NCI-H524 (cell line): Measurements from ENCODE around the gene PRKD2.
A peak's percentile ranks its signal among the peaks of the same experiment; 100 is the strongest.

Source experiments
- DNase-seq, 2 experiments: peaks; one replicate each; lab custom pipeline; 2025; lab: John Stamatoyannopoulos, UW

The PRKD2 gene

DNA sequence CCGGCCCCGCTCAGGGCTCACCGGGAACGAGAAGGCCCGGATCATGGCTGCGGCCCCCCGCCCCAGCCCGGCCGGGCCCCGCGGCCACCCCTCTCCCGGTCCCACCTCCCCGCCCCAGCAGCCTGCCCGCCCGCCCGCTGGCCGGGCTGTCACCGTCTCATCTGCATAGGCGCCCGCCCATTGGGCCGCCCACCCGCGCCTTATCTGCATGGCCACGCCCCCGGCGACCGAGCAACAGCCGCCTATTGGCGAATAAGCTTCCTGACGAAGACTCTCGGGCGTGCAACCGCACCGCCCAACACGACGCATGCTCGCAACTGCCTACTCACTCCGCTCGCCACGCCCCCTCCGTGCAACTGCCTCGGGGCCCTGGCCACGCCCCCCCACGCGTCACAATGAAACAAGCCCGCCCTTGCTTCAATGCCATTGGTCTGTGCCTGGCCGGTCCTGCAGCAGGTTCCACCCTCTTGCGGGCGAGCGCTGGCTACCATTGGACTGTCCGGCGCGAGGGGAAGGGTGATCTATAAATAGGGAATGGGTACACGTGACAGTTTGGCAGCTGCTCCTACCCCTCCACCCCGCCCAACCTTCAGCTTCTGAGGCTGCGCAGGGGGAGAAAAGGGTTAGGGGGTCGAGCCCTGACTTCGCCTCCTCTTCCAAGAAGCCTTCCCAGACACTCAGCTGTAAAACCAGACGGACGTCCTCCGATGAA is 55.7 kb downstream of the PRKD2 start, which contains the start of gene DACT3:
Gene DACT3 (minus strand): TSS at position 163 of the 712 bp plus-strand sequence. CDS start 118 bp downstream, at position 45.
- DNase-seq: peak; percentile 99

DNA sequence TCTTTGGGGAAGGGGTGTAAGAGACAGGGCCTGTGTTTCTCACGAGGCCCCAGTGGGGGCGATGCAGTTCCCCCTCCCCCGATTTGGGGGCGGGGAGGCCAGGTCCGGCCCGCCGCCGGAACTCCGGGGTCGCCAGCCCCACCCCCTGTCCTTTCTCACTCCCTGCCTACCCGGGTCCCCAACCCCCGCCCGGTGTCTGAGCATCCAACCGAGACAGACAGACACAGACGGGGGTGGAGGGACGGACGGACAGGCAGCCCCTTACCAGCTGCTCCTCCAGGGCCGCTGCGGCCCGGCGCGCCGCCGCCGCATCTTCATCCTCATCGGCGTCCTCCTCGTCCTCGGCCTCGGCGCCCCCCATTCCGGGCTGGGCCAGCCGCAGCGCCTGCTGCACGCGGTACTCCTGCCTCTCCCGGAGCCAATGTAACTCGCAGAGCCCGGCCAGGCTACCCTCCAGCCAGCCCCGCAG is 56.3 kb downstream of the PRKD2 start:
- DNase-seq: peak in 1 of 2 experiments; percentile 30

DNA sequence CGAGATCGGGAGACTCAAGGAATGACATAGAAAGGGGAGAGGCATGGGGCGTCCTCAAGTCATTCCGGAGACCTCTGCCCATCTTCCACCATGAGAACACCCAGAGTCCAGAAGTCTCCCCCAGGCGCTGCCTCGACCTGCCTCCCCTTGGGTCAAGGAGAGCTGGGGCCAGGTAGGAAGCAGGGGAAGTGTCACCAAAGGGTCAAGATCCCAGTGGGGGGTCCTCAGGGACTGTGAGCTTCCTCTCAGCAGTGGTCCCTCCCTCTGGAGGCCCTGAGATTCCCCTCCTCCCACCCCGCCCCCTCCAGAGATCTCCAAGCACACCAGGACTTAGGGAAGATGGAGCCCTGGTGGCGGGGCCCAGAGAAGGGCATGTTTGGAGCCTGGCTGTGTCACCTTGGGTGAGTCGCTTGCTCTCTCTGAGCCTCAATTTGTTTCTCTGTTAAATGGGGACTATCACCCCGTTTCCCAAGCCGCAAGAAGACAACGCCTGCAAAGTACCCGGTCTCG is 56.9 kb downstream of the PRKD2 start:
- DNase-seq: peak; percentile 20 to 22

DNA sequence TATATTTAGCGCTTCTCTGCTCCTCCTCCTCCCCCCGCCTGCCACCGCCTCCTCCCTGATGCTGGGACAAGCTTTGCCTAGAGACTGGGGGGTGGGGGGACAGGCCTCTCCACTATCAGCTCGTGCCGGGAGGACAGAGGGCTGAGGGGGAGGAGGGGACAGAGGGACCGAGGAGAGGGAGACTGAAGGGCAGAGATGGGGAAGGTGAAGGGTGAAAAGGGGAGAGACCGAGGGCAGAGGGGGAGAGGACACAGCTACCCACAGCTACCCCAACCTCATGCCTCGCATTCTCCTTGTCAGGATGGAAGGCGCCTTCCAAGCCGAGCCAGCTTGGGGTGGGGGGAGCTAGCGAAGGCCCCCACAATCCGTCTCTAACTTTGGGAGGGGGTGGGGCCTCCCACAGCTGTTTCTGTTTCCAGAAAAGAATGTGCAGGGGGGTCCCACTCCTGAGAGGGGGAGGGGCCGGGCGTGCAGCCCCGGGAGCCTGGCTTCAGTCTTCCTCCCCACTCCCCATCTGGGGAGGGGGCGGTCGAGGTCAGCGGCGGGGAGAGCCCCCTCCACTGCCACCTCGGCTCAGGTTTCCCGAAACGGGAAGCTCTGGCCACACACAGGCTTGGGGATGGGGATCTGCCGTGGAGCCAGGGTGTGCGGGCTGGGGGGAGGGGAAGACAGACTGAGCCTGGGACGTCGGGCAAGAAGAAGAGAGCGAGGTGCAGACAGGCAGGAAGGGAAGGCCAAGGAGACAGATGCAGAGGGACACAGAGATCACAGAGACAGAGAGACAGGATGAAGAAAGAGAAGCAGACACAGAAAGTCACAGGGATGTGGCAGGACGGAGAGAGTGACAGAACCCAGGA is 57.5 kb downstream of the PRKD2 start:
- DNase-seq: peak in 1 of 2 experiments; percentile 24

DNA sequence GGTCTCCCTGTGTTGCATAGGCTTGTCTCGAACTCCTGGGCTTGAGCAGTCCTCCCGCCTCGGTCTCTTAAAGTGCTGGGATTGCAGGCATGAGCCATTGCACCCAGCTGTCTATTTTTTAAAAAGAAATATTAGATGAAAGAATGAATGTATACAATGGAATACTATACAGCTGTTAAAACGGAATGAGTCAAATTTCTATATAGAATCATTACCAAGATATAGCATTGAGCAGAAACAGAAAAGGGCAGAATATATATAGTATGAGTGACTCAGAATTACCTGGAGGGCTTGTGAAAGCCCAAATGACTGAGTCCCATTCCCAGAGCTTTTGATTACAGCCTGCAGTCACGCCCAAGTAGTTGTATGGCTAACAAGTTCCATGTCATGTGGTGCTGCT is 60.4 kb downstream of the PRKD2 start:
- DNase-seq: no peak

DNA sequence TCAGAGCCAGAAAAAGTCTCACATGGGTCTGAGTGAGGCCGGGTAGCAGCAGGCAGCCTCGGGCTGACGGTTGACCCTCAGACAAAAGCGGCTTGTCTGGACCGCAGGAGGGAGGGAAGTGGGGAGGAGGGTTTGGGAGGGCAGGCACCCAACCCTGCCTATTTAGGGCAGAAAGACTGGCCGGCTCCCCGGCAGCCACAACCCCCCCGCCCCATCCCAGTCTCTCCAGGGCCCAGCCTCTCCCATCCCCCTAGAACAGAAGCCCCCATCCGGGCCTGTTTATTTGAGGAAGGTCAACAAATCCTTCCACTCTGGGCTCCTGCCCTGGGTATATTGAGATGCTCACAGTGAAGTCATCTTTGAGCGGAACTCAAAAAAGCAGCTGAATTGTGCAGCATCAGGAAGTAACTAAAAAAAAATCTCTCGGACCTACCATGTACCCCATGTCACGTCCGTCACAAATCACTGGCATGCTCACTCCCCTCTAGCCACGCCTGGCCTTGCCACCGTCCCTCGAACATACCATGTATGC is 62.2 kb downstream of the PRKD2 start:
- no peak for DNase-seq

DNA sequence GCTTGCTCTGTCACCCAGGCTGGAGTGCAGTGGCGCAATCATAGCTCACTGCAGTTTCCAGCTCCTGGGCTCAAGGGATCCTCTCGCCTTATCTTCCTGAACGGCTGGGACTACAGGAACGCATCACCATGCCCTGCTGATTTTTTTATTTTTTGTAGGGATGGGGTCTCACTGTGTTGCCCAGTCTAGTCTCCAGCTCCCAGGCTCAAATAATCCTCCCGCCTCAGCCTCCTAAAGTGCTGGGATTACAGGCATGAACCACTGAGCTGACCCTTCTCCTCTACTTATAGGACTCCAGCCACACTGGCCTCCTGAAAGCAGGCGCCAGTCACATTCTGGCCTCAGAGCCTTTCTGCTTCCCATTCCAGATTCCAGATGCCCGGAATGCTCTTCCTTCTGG is 66.5 kb downstream of the PRKD2 start:
- DNase-seq: no peak

DNA sequence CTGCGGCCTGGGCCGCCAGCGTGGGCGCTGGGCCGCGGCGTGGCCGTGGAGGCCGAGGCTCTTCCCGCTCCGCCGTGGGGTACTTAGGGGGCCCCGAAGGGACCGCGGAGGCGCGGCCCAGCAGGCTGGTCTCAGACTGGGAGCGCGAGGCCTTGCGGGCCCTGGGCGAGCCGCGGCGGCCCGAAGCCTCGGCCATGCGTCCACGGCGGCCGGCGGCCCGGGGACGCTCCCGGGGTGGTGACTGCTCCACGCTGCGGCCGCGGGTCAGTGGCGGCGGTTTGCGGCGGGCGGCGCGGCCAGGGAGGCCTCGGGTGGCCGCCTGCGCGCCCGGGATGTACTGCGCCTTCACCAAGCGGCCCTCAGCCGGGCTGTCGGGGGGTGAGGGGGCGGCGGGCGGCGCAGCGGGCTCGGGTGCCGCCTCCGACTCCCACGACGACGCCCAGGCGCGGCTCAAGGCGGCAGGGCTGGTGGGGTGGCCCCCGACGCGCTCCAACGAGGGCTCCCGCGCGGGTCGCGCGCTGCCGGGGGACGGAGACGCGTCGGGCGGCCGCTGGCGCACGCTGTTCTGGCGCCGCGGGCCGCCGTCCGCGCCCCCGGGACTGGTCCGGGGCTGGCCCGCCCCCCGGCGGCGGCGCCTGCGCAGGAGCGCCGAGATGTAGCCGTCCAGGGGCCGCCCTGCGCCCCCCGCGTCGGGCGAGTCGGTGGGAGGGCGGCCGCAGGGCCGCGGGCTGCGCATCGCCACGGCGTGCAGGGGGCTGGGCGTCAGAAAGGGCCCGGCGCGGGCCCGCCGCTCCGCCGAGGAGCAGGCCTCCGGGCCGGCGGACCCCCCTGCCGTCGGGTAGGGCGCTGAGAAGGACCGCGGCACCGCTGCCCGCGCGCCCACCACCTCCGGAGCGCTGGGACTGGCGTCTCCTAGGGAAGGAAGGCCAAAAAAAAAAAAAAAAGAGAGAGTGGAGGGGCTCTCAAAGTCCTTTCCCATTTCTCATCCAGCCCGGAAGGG is 67.7 kb downstream of the PRKD2 start:
- DNase-seq: no peak

DNA sequence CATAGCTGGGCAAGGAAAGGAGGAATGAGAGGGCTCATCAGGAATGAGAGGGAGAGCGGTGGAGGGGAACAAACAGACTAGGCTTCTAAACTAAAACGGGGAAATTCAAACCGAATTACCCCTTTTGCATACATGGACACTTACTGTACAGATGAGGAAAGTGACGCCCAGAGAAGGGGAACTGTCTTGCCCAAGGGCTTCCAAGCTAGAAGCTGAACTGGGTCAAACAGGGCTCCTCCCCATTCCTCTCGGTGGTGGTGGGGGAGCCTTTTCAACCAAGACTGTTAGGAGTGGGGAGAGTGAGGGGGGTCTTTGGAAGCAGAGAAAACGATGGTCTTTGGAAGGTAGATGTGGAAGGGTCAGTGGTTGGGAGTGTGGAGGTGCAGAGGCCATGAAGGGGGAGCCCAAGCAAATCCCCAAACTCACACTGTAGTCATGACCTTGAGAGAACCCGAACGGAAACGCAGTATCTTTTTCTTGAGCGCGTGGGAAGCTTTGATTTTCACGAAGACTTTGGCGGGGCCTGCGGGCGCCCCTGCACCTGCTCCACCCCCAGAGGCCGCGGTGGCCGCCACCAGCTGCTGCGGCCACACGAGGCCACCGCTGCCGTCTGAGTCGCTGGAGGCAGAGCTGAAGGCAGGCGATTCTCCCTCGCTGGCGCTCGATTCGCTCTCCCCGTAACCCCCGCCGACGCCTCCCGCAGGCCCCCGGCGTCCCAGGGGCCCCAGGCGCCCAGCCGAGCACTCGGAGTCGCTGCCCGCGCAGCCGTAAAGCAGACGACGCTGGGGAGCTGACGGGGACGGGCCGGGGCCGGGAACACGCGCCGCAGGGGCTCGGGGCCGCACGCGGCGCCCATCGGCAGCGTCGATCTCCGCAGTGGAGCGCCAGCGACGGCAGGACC is 68.6 kb downstream of the PRKD2 start:
- DNase-seq: no peak

DNA sequence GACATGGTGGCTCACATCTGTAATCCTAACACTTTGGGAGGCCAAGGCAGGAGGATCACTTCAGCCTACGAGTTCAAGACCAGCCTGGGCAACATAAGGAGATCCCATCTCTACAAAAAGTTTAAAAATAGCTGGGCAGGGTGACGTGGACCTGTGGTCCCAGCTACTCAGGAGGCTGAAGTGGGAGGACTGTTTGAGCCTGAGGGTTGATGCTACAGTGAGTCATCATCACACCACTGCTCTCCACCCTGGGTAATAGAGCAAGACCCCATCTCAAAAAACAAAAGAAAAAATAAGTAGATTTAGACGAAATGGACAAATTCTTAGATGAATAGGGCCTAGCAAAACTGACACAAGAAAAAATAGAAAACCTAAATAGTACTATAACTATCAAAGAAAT is 70.5 kb downstream of the PRKD2 start:
- DNase-seq: no peak

DNA sequence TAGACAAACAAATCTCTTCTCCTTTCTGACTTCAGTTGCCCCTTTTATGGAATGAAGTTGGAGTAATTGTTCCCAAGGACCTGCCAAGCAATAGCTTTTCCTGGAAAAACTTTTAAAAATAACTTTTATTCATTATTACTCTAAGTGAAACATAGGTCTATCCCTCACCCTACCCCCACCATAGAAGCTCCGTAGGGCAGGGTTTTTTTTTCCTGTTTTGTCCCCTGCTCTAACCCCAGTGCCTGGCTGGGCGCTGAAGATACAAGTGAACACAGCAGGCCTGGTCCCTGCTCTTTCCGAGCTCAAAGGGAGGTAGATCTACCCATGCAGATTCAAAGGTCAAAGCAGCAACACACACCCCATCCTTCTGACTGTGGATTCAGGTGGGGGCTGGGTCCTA is 72.2 kb downstream of the PRKD2 start:
- no peak for DNase-seq

DNA sequence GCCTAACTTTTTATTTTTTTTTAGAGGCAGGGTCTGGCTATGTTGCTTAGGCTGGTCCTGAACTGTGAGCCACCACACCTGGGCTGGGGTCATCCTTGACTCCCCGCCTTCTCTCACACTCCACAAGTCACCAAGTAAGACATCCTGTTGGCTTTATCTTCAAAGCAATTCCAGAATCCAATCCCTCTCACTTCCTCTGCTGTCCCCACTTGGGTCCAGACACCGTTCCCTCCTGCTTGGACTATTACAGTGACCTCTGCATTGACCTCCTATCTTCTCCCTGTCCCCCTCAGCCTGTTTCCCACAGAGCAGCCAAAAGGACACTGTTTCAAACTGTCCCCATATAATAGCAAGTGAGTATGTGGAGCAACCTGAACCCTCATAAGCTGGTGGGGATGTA is 76.3 kb downstream of the PRKD2 start:
- no peak for DNase-seq

DNA sequence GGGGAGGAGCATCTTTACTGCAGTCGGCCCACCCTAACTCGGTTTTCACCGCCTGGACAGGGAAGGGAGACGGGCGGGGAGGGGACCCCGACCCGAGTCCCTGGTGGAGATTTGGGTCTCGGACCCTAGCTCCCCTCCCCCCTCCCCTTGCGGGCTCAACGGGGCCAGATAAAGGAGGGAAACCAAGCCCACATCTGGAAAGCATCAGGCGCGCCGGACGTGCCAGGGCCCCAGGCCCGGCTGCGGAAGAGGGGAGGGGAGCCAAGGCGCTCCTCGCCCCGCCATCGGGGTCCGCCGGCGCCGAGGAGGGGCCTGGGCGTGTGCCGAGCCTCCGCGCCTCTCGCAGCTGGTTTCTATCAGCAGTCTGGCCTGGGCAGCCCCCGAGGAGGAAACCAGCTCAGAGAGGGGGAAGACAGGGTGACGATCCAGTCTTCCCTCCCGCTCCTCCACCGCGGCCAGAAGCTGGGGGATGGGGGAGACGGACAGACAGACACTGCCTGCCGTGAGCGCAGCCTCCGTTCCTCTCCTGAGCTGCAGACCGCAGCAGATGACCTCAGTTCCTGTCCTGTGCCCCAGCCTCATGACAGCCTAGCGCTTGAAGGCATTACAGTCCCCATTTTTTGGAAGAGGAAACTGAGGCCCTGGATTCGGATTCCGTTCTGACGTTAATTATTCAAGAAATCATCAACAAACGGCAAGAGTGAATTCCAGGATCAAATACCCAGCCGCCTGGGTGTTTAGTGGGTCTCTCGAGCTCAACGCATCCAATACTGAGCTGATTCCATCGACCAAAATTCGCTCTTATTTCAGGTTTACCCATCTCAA is 77.3 kb downstream of the PRKD2 start:
- no peak for DNase-seq

DNA sequence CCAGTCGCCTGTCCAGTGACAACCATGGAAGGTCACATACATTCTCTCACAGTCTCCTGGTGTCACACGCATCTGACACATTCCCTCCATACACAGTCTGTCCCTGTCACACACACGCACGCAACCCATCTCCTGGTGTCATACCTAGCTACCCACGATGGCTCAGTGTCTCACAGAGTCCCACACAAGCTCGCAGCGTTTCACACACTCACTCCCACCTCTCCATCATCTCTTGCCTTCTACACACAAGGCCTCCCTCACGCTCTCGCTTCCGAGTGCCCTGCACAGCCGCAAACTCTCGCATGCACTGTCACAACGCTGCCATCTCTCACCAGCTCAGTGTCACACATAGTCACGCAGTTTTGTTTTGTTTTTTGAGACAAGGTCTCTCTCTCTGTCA is 79.7 kb downstream of the PRKD2 start:
- DNase-seq: no peak

DNA sequence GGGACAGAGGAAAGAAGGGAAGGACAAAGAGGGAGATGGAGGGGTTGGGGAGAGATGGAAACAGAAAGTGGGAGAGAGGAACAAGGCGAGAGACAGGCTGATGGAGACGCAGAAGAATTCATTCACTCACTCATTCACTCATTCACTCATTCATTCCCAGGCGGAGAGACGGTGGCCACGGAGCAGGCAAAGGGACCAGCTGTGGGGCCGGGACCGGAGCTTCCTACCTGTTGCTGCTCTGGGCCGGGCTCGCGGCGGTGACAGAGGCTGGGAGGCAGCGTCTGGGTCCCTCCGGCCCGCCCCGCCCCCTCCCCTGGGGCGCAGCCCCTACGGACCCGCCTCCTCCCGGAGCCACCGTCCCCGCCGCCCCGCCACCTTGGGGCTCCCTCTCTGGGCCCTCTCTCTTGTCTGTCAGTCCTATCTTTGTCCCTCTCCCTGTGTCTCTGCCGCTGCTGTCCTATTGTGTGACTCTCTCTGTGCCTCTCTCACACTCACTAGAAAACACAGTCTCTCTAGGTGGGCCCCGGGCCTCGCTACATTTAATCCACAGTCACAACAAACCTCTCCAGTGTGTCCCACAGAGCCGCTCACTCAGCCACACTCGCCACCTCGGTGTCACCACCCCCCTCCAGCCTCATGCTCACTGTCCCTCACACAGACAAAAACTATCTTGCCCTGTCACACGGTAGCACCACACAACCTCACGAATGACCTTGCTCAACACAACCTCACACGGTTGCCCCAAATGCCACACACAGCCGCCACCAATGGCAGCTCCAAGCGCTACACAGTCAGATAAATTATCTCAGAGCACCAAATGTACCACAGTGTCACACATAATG is 80.8 kb downstream of the PRKD2 start, which contains the start of gene GNG8:
Gene GNG8 (minus strand): TSS at position 283 of the 842 bp plus-strand sequence. CDS start 1,520 bp downstream, outside the sequence.
- DNase-seq: no peak

DNA sequence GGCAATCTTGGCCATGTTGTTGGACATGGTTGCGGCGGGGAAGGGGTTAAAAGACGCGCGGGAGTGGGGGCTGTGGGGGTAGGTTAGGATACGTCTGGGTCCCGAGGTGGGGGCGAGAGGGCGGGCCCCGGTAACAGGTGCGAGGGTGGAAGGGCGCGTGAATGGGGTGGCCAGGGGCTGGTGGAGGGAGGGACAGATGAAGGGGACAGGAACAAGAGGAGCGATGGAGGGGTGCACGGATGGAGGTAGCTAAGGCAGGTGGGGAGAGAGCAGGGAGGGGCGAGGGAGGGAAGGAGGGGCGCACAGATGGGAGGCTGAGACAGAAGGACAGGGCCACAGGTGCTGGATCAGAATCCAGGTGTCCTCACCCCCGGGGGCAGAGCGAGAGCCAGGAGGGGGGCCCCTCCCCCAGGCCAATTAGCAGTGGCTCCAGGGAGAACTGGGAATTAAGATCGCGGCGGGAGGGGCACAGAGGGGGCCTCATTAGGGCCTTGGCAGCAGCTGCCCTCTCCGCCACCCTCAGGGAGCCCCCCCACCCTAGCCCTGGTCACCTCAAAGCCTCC is 82.2 kb downstream of the PRKD2 start:
- DNase-seq: peak; percentile 54 to 81

DNA sequence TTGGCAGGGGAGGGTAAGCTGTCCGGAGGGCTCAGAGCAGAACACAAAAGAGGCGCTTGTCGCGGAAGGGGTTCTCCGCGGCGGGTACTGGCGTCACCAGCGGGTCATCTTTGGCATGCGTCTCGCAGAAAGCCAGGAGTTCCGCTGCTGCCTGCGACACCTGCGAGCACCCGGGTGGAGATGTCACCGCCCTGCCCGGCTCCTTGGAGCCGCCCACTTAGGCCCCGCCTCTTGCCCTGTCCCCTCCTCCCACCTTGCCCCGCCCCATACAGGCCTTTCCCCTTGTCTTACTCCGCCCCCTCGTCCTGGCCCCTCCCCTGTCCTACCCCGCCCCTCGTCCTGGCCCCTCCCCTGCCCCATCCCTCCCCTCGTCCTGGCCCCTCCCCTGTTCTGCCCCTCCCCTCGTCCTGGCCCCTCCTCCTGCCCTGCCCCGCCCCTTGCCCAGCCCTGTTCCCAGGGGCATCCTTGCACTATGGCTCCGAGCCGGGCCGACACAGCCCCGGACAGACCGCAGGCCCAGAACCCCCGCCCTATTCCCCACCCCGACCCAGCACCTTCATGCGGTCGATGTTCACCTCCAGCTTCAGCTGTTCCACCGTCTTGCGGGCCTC is 82.8 kb downstream of the PRKD2 start:
- DNase-seq: peak; percentile 63 to 66

DNA sequence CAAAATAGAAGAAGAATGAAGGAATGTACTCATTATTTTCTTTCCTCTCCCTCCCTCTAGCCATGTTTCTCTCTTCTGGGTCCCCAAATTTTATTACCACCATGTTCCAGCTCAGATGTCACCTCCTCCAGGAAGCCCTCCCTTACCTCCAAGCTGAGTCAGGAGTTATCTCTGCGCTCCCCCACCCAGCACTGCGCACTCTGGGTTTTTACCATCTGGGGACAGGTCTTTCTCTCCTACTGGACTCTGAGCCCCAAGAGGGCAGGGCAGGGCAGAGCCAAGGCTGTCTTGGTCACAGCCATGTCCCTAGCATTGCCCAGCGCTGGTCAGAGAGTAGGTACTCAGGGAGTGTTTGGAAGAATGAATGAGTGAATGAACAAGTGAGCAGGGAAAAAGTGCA is 83.8 kb downstream of the PRKD2 start:
- no peak for DNase-seq
